Measurements from ENCODE around the gene ZSWIM6. TPM values are rescaled to one million over a fixed set of nuclear protein-coding genes. Genes with fewer than 3 reads are reported as not detected.

Gene ZSWIM6
- polyA plus RNA-seq, 3 donors: 1.7 to 33.5 (median 2.7) TPM

- intact Hi-C loops (cut with micrococcal nuclease): no loop called here
- Mint-ChIP-seq H3K36me3 (peaks cover 2 to 4% of the 10 kb centered on the region in 2 donors), H3K4me3 (no peak overlapping the region), H3K27me3 (ENCODE audit: low read depth in 3 of 3) (no peaks in the 10 kb centered on the region), H3K9me3 (peaks cover 0 to 3% (median 0%) of the 10 kb centered on the region in 7 donors), H3K4me1 (peaks cover 28% of the 10 kb centered on the region), H3K27ac (peak overlapping the region in 3 of 7 donors; percentile 5 to 61 (median 15))
- no peak overlapping the region for H3K27ac ChIP-seq (ENCODE audit: low read depth in 1 of 2, low read length in 2 of 2)
- peaks cover 8 to 14% of the 10 kb centered on the region in 2 donors for H3K4me1 ChIP-seq (ENCODE audit: control insufficient read depth in 1 of 2, insufficient read depth in 2 of 2, low read length in 2 of 2)
- H3K4me2 ChIP-seq (replicated peaks; ENCODE audit: extremely low read depth, low read length, poor library complexity, severe bottlenecking): no peak overlapping the region
- H3K4me3 ChIP-seq (replicated peaks in 1 of 3; ENCODE audit: low read depth in 2 of 3, low read length in 3 of 3): no peak overlapping the region
- no peaks in the 10 kb centered on the region for H3K27me3 ChIP-seq (ENCODE audit: control insufficient read depth in 2 of 2, insufficient read depth in 2 of 2, low read length in 2 of 2)
- H3K9me3 ChIP-seq (replicated peaks in 1 of 2; ENCODE audit: control insufficient read depth in 1 of 2, insufficient read depth in 1 of 2, low read length in 2 of 2): peaks cover 0 to 3% of the 10 kb centered on the region in 2 donors
- no CpG with 5 or more reads among the region's 1 CpG for WGBS (ENCODE audit: insufficient coverage)
- H4K20me1 ChIP-seq (ENCODE audit: insufficient read depth, low read length): peaks cover 94% of the 10 kb centered on the region
- TF ChIP-seq, protein P1, sequence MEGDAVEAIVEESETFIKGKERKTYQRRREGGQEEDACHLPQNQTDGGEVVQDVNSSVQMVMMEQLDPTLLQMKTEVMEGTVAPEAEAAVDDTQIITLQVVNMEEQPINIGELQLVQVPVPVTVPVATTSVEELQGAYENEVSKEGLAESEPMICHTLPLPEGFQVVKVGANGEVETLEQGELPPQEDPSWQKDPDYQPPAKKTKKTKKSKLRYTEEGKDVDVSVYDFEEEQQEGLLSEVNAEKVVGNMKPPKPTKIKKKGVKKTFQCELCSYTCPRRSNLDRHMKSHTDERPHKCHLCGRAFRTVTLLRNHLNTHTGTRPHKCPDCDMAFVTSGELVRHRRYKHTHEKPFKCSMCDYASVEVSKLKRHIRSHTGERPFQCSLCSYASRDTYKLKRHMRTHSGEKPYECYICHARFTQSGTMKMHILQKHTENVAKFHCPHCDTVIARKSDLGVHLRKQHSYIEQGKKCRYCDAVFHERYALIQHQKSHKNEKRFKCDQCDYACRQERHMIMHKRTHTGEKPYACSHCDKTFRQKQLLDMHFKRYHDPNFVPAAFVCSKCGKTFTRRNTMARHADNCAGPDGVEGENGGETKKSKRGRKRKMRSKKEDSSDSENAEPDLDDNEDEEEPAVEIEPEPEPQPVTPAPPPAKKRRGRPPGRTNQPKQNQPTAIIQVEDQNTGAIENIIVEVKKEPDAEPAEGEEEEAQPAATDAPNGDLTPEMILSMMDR (IDR thresholded peaks at IDR 0.05): no peak
- H3K36me3 ChIP-seq (replicated peaks in 1 of 2; ENCODE audit: control insufficient read depth in 1 of 2, insufficient read depth in 2 of 2, low read length in 2 of 2): no peaks in the 10 kb centered on the region
- H3K9ac ChIP-seq (ENCODE audit: insufficient read depth, low read length, poor library complexity, severe bottlenecking): no peak overlapping the region
- no peak overlapping the region for H2AFZ ChIP-seq (ENCODE audit: insufficient read depth, low read depth, low read length, poor library complexity, severe bottlenecking)
- DNase-seq: no peak
- peaks cover 93% of the 10 kb centered on the region for H3K79me2 ChIP-seq (ENCODE audit: insufficient read depth, low read length)
Measured at GRCh38 chr5:61416420-61416819, 84.4 kb downstream of the ZSWIM6 start.

GRCh38 chr5:61417340-61417739 is 85.3 kb downstream of the ZSWIM6 start:
- TF ChIP-seq, protein P1 (IDR thresholded peaks at IDR 0.05): no peak
- peaks cover 94% of the 10 kb centered on the region for H4K20me1 ChIP-seq (ENCODE audit: insufficient read depth, low read length)
- H3K27ac Mint-ChIP-seq: no peak overlapping the region
- no peak overlapping the region for H3K4me2 ChIP-seq (replicated peaks; ENCODE audit: extremely low read depth, low read length, poor library complexity, severe bottlenecking)
- intact Hi-C loops (cut with micrococcal nuclease): no loop called here
- peaks cover 8 to 14% of the 10 kb centered on the region in 2 donors for H3K4me1 ChIP-seq (ENCODE audit: control insufficient read depth in 1 of 2, insufficient read depth in 2 of 2, low read length in 2 of 2)
- H3K27ac ChIP-seq (ENCODE audit: low read depth in 1 of 2, low read length in 2 of 2): no peak overlapping the region
- no peaks in the 10 kb centered on the region for H3K27me3 Mint-ChIP-seq (ENCODE audit: low read depth in 3 of 3)
- H3K79me2 ChIP-seq (ENCODE audit: insufficient read depth, low read length): peaks cover 93% of the 10 kb centered on the region
- peaks cover 3 to 4% of the 10 kb centered on the region in 2 donors for H3K36me3 Mint-ChIP-seq
- H3K9me3 ChIP-seq (replicated peaks in 1 of 2; ENCODE audit: control insufficient read depth in 1 of 2, insufficient read depth in 1 of 2, low read length in 2 of 2): peaks cover 0 to 3% of the 10 kb centered on the region in 2 donors
- no peak overlapping the region for H2AFZ ChIP-seq (ENCODE audit: insufficient read depth, low read depth, low read length, poor library complexity, severe bottlenecking)
- H3K27me3 ChIP-seq (ENCODE audit: control insufficient read depth in 2 of 2, insufficient read depth in 2 of 2, low read length in 2 of 2): no peaks in the 10 kb centered on the region
- no peak overlapping the region for H3K4me3 ChIP-seq (replicated peaks in 1 of 3; ENCODE audit: low read depth in 2 of 3, low read length in 3 of 3)
- no peak overlapping the region for H3K9ac ChIP-seq (ENCODE audit: insufficient read depth, low read length, poor library complexity, severe bottlenecking)
- H3K36me3 ChIP-seq (replicated peaks in 1 of 2; ENCODE audit: control insufficient read depth in 1 of 2, insufficient read depth in 2 of 2, low read length in 2 of 2): no peaks in the 10 kb centered on the region
- H3K4me3 Mint-ChIP-seq: no peak overlapping the region
- no CpG with 5 or more reads among the region's 3 CpGs for WGBS (ENCODE audit: insufficient coverage)
- DNase-seq: no peak
- peaks cover 0 to 3% (median 0%) of the 10 kb centered on the region in 7 donors for H3K9me3 Mint-ChIP-seq
- peaks cover 31% of the 10 kb centered on the region for H3K4me1 Mint-ChIP-seq
